ENCODE measurements around the gene PRKCH.

The PRKCH gene

DNA sequence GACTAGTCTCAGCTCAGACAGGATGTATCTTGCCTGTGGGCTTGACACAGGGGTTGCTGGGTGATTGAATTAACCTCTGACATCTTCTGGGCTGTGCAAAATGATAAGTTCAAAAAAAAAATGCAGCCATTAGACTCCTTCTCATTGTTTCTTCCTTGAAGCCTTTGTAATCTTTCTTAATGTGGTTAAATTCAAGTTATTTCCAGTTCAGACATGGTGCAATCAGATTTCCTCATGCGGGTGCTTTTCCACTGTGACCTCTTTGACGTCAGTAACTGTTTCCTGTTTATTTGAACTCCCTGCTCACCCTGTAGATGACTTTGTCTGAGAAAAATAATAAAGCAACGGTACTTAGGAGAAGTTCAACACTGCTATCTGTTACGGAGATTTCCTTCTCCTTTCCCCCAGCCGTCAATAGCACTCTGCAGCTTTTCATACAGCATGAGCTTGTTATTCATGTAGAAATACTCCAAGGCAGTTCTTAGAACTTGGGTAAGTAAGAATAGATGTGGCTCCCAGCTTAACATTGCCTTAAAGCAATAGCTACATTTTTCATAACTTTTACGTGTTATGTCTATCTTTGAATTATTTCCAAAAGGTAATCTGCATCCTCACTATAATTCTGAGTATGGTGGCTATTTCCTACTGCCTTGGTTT, 155.5 kb downstream of the PRKCH start:
- peak overlapping the region; percentile 90 for H3K4me2 ChIP-seq (ENCODE audit: low read depth, low read length, poor library complexity, severe bottlenecking)
- no peaks in the 10 kb centered on the region for H3K9me3 ChIP-seq (ENCODE audit: insufficient read depth, low read length)
- peak overlapping the region; percentile 57 for H3K9ac ChIP-seq (ENCODE audit: low read length)
- no peaks in the 10 kb centered on the region for H3K27me3 ChIP-seq (ENCODE audit: low read length)
- no peaks in the 10 kb centered on the region for H3K36me3 ChIP-seq (ENCODE audit: low read length)
- peak overlapping the region; percentile 36 for H2AFZ ChIP-seq (ENCODE audit: low read depth, low read length, severe bottlenecking)
- no peaks in the 10 kb centered on the region for H3K79me2 ChIP-seq (ENCODE audit: insufficient read depth, low read length)
- H3K9me2 ChIP-seq (replicated peaks; ENCODE audit: insufficient read depth, low read length), result no peaks in the 10 kb centered on the region
- H3F3A ChIP-seq (ENCODE audit: insufficient read depth), result peaks cover 46% of the 10 kb centered on the region
- H3K27ac ChIP-seq (ENCODE audit: low read depth, low read length), result peak overlapping the region; percentile 93
- TF ChIP-seq, protein P1, sequence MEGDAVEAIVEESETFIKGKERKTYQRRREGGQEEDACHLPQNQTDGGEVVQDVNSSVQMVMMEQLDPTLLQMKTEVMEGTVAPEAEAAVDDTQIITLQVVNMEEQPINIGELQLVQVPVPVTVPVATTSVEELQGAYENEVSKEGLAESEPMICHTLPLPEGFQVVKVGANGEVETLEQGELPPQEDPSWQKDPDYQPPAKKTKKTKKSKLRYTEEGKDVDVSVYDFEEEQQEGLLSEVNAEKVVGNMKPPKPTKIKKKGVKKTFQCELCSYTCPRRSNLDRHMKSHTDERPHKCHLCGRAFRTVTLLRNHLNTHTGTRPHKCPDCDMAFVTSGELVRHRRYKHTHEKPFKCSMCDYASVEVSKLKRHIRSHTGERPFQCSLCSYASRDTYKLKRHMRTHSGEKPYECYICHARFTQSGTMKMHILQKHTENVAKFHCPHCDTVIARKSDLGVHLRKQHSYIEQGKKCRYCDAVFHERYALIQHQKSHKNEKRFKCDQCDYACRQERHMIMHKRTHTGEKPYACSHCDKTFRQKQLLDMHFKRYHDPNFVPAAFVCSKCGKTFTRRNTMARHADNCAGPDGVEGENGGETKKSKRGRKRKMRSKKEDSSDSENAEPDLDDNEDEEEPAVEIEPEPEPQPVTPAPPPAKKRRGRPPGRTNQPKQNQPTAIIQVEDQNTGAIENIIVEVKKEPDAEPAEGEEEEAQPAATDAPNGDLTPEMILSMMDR (IDR thresholded peaks at IDR 0.05; ENCODE audit: insufficient read depth, low read length, poor library complexity, severe bottlenecking), result no peak
- TF ChIP-seq EZH2phosphoT487 (conservative IDR thresholded peaks at IDR 0.05; ENCODE audit: low read length), result no peak
- peak overlapping the region; percentile 45 for H3K4me3 ChIP-seq (ENCODE audit: insufficient read depth, low read length, poor library complexity, severe bottlenecking)
- H4K20me1 ChIP-seq (ENCODE audit: low read depth, low read length), result no peaks in the 10 kb centered on the region

DNA sequence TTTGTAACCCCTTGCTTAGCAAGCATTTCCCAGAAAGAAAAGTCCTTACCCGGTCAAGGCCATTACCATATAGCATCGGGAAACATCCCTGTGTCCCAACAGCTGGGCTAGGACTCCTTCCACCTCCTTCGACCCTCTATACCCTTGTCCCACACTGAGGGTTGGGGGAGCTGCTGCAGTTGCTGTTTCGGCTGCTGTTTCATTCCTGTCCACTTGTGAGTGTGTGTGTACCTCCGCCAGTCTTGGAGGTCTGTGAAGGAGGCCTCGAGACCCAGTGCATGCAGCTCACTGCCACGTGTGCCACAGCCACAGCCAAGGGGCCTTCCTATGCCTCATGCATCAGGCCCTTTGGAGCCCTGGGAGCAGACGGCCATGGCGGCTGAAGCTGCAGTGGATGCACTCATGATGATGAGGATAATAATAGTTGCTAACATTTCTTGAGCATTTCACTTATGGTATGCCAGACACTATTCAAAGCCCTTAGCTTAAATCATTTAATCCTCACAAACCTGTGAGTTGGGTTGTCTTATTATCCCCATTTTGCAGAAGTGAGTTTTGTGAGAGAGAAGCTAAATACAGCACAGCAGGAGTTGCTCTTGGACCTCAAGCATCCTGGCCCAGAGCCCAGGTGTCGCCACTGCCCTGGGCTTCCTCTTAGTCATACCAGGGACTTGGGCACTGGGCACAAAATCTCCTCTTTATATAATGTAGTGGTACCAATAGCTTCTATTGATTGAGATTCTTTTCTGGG, 156.5 kb downstream of the PRKCH start:
- no peaks in the 10 kb centered on the region for H3K9me2 ChIP-seq (replicated peaks; ENCODE audit: insufficient read depth, low read length)
- H3K27me3 ChIP-seq (ENCODE audit: low read length), result no peaks in the 10 kb centered on the region
- peak overlapping the region; percentile 90 for H3K4me2 ChIP-seq (ENCODE audit: low read depth, low read length, poor library complexity, severe bottlenecking)
- H3K36me3 ChIP-seq (ENCODE audit: low read length), result no peaks in the 10 kb centered on the region
- peak overlapping the region; percentile 57 for H3K9ac ChIP-seq (ENCODE audit: low read length)
- no peaks in the 10 kb centered on the region for H3K79me2 ChIP-seq (ENCODE audit: insufficient read depth, low read length)
- H3K9me3 ChIP-seq (ENCODE audit: insufficient read depth, low read length), result no peaks in the 10 kb centered on the region
- no peaks in the 10 kb centered on the region for H4K20me1 ChIP-seq (ENCODE audit: low read depth, low read length)
- peak overlapping the region; percentile 93 for H3K27ac ChIP-seq (ENCODE audit: low read depth, low read length)
- H2AFZ ChIP-seq (ENCODE audit: low read depth, low read length, severe bottlenecking), result peak overlapping the region; percentile 31
- TF ChIP-seq, protein P1 (IDR thresholded peaks at IDR 0.05; ENCODE audit: insufficient read depth, low read length, poor library complexity, severe bottlenecking), result no peak
- no peak for TF ChIP-seq EZH2phosphoT487 (conservative IDR thresholded peaks at IDR 0.05; ENCODE audit: low read length)
- H3F3A ChIP-seq (ENCODE audit: insufficient read depth), result peaks cover 46% of the 10 kb centered on the region
- peak overlapping the region; percentile 45 for H3K4me3 ChIP-seq (ENCODE audit: insufficient read depth, low read length, poor library complexity, severe bottlenecking)

DNA sequence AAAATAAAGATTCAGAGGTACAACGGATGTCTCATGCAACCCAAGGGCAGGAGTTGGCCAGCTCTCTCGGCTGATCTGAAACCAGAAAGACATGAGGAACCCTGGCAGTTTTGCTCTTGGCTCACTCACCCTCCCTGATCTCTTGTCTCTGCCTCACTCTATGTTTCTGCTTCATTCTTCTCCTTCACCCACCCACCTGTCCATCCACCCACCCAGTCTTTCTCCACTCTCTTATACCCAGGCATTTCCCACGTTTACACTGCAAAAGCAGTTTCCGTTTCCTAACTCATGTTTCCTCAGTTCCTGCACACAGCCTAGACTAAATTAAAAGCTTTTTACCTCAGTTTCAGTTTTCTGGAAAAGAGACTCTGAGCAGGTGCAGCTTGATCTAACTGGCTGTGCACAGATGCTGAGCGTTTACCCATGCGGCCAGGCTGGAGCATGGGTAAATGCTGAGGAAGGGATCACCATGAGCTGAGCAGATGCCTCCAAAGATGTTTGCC, 157.6 kb downstream of the PRKCH start:
- no peaks in the 10 kb centered on the region for H4K20me1 ChIP-seq (ENCODE audit: low read depth, low read length)
- no peaks in the 10 kb centered on the region for H3K9me3 ChIP-seq (ENCODE audit: insufficient read depth, low read length)
- TF ChIP-seq EZH2phosphoT487 (conservative IDR thresholded peaks at IDR 0.05; ENCODE audit: low read length), result no peak
- TF ChIP-seq, protein P1 (IDR thresholded peaks at IDR 0.05; ENCODE audit: insufficient read depth, low read length, poor library complexity, severe bottlenecking), result no peak
- H3K27ac ChIP-seq (ENCODE audit: low read depth, low read length), result peak overlapping the region; percentile 93
- peak overlapping the region; percentile 13 for H2AFZ ChIP-seq (ENCODE audit: low read depth, low read length, severe bottlenecking)
- peak overlapping the region; percentile 57 for H3K9ac ChIP-seq (ENCODE audit: low read length)
- H3K4me2 ChIP-seq (ENCODE audit: low read depth, low read length, poor library complexity, severe bottlenecking), result peak overlapping the region; percentile 90
- H3F3A ChIP-seq (ENCODE audit: insufficient read depth), result peaks cover 46% of the 10 kb centered on the region
- peak overlapping the region; percentile 13 for H3K4me3 ChIP-seq (ENCODE audit: insufficient read depth, low read length, poor library complexity, severe bottlenecking)
- H3K27me3 ChIP-seq (ENCODE audit: low read length), result no peaks in the 10 kb centered on the region
- H3K36me3 ChIP-seq (ENCODE audit: low read length), result no peaks in the 10 kb centered on the region
- H3K79me2 ChIP-seq (ENCODE audit: insufficient read depth, low read length), result no peaks in the 10 kb centered on the region
- H3K9me2 ChIP-seq (replicated peaks; ENCODE audit: insufficient read depth, low read length), result no peaks in the 10 kb centered on the region

Measured in SU-DHL-6 (cell line).